ENCODE results near the gene TMC8.

Gene TMC8

GRCh38 chr17:78120537-78120936 lies 10.0 kb upstream of the TMC8 start:
- no peaks in the 10 kb centered on the region for H3K79me2 ChIP-seq (ENCODE audit: insufficient read depth, low read length)
- peaks cover 30% of the 10 kb centered on the region for H3K4me1 ChIP-seq (ENCODE audit: insufficient read depth, low read length)
- no peak overlapping the region for H3K9ac ChIP-seq (ENCODE audit: low read depth, low read length)
- DNase-seq (no peak), ATAC-seq (ENCODE audit: insufficient read depth, low read depth) (no peak)
- no peak for TF ChIP-seq CTCF (IDR thresholded peaks at IDR 0.05; ENCODE audit: borderline replicate concordance, extremely low read depth, low read length, poor library complexity, severe bottlenecking)
- TF ChIP-seq EZH2 (IDR thresholded peaks at IDR 0.05; ENCODE audit: borderline replicate concordance, low read depth, low read length, severe bottlenecking), result no peak
- H2AFZ ChIP-seq (ENCODE audit: low read depth, low read length), result no peak overlapping the region
- H3K4me3 ChIP-seq (ENCODE audit: low read depth in 1 of 2, low read length in 2 of 2), result no peak overlapping the region
- H3K27ac ChIP-seq (ENCODE audit: low read length), result peak overlapping the region; percentile 76
- no peaks in the 10 kb centered on the region for H3K9me3 ChIP-seq (ENCODE audit: insufficient read depth, low read length, severe bottlenecking)
- H3K36me3 ChIP-seq (ENCODE audit: insufficient read depth, low read length), result peaks cover 17% of the 10 kb centered on the region
- no peak overlapping the region; the same call in 1 of the 2 replicates for H3K4me2 ChIP-seq (ENCODE audit: insufficient read depth, low read length)
- no peaks in the 10 kb centered on the region for H4K20me1 ChIP-seq (ENCODE audit: insufficient read depth, low read length)
- no peaks in the 10 kb centered on the region for H3K27me3 ChIP-seq (ENCODE audit: insufficient read depth, low read length, poor library complexity)

GRCh38 chr17:78120971-78121800 lies 9.4 kb upstream of the TMC8 start:
- H3K4me2 ChIP-seq (ENCODE audit: insufficient read depth, low read length), result peak overlapping the region; percentile 45
- H3K36me3 ChIP-seq (ENCODE audit: insufficient read depth, low read length), result peaks cover 17% of the 10 kb centered on the region
- no peaks in the 10 kb centered on the region for H3K9me3 ChIP-seq (ENCODE audit: insufficient read depth, low read length, severe bottlenecking)
- peak overlapping the region in 1 of 2 experiments; percentile 25; a peak in 2 of 4 replicates for H3K4me3 ChIP-seq (ENCODE audit: low read depth in 1 of 2, low read length in 2 of 2)
- DNase-seq (peak; percentile 77), ATAC-seq (ENCODE audit: insufficient read depth, low read depth) (peak; percentile 81)
- H2AFZ ChIP-seq (ENCODE audit: low read depth, low read length), result no peak overlapping the region
- no peaks in the 10 kb centered on the region for H4K20me1 ChIP-seq (ENCODE audit: insufficient read depth, low read length)
- TF ChIP-seq CTCF (IDR thresholded peaks at IDR 0.05; ENCODE audit: borderline replicate concordance, extremely low read depth, low read length, poor library complexity, severe bottlenecking) (no peak), EZH2 (IDR thresholded peaks at IDR 0.05; ENCODE audit: borderline replicate concordance, low read depth, low read length, severe bottlenecking) (no peak)
- peak overlapping the region; percentile 39 for H3K9ac ChIP-seq (ENCODE audit: low read depth, low read length)
- no peaks in the 10 kb centered on the region for H3K79me2 ChIP-seq (ENCODE audit: insufficient read depth, low read length)
- peaks cover 32% of the 10 kb centered on the region for H3K4me1 ChIP-seq (ENCODE audit: insufficient read depth, low read length)
- H3K27me3 ChIP-seq (ENCODE audit: insufficient read depth, low read length, poor library complexity), result no peaks in the 10 kb centered on the region
- peak overlapping the region; percentile 76 for H3K27ac ChIP-seq (ENCODE audit: low read length)

DNA sequence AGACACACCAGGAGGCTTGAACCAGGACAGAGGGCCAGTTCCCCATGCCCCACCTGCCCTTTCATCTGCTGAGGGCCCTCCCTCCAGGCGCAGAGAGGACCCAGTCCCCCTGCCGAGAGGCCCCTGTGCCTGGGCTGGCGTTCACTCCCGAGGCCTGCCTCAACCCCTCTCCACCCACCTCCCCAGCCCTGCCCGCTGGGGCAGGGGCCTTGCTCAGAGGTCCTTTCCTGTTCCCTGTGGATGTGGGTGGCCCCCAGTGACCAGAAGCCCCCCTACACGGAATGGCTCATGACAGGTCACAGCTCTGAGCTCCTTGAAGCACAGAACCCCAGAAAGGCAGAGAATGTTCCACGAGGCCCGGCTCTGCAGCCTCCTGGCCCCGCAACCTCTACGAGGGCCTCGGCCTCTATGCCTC lies 8.8 kb upstream of the TMC8 start:
- Histone ChIP-seq H3K27me3 (ENCODE audit: insufficient read depth, low read length, poor library complexity) (no peaks in the 10 kb centered on the region), H3K4me1 (ENCODE audit: insufficient read depth, low read length) (peaks cover 39% of the 10 kb centered on the region), H3K4me2 (ENCODE audit: insufficient read depth, low read length) (peak overlapping the region; percentile 45), H3K4me3 (ENCODE audit: low read depth in 1 of 2, low read length in 2 of 2) (peak overlapping the region in 1 of 2 experiments; percentile 25; a peak in 2 of 4 replicates), H3K27ac (ENCODE audit: low read length) (peak overlapping the region; percentile 76), H3K36me3 (ENCODE audit: insufficient read depth, low read length) (peaks cover 17% of the 10 kb centered on the region), H3K79me2 (ENCODE audit: insufficient read depth, low read length) (no peaks in the 10 kb centered on the region), H3K9me3 (ENCODE audit: insufficient read depth, low read length, severe bottlenecking) (no peaks in the 10 kb centered on the region), H2AFZ (ENCODE audit: low read depth, low read length) (no peak overlapping the region), H3K9ac (ENCODE audit: low read depth, low read length) (peak overlapping the region; percentile 39), H4K20me1 (ENCODE audit: insufficient read depth, low read length) (no peaks in the 10 kb centered on the region)
- TF ChIP-seq CTCF (IDR thresholded peaks at IDR 0.05; ENCODE audit: borderline replicate concordance, extremely low read depth, low read length, poor library complexity, severe bottlenecking) (no peak), EZH2 (IDR thresholded peaks at IDR 0.05; ENCODE audit: borderline replicate concordance, low read depth, low read length, severe bottlenecking) (no peak)
- ATAC-seq (ENCODE audit: insufficient read depth, low read depth) (no peak; the same call in 2 of the 3 replicates), DNase-seq (no peak)

Measured in DND-41 (cell line).